Gastrocnemius medialis (tissue), 4 donors: ENCODE measurements around the gene ATG12. TPM values are rescaled to one million over a fixed set of nuclear protein-coding genes. Genes with fewer than 3 reads are reported as not detected.

Source experiments
- ATAC-seq, 2 donors: fragments of 150-250 bp; one replicate each; pipeline ENCODE4 v1.9.1; 2016
- DNase-seq, 2 donors: peaks; one replicate each; pipeline ENCODE4 v3.0.0-alpha.2; 2019
- H3K27ac ChIP-seq, 4 donors: fragments of 200-600 bp; sonication (generic); 1 replicate in 1 of 4; 2 replicates in 3 of 4; pipeline ENCODE4 v1.5.1; 2016 to 2018; ENCODE audit warnings: mild to moderate bottlenecking in 2 of 4, moderate library complexity in 1 of 4
- H3K27me3 ChIP-seq, 3 donors: fragments of 200-600 bp; sonication (generic) in 2 of 3; 1 replicate in 1 of 3; 2 replicates in 2 of 3; pipeline versions ENCODE4 v1.5.1 to v1.6.0; 2016 to 2019; ENCODE audit warnings: mild to moderate bottlenecking in 1 of 3, moderate library complexity in 1 of 3
- H3K36me3 ChIP-seq, 2 donors: fragments of 200-600 bp; sonication (generic) in 1 of 2; one replicate each; pipeline ENCODE4 v1.5.1; 2017 to 2018
- H3K4me1 ChIP-seq, 2 donors: fragments of 200-600 bp; sonication (generic) in 1 of 2; one replicate each; pipeline ENCODE4 v1.5.1; 2016 to 2017; ENCODE audit warnings: mild to moderate bottlenecking in 2 of 2
- H3K4me3 ChIP-seq, 4 donors: fragments of 200-600 bp; sonication (generic) in 3 of 4; 1 replicate in 1 of 4; 2 replicates in 3 of 4; pipeline ENCODE4 v1.5.1; 2016 to 2019; ENCODE audit warnings: mild to moderate bottlenecking in 2 of 4
- H3K9me3 ChIP-seq, 3 donors: fragments of 200-600 bp; sonication (generic) in 2 of 3; 1 replicate in 1 of 3; 2 replicates in 2 of 3; pipeline ENCODE4 v1.5.1; 2016 to 2019
- POLR2A ChIP-seq, 2 donors: fragments of 450-650 bp; IDR thresholded peaks; one replicate each; pipeline ENCODE4 v1.6.1; 2017; ENCODE audit warnings: antibody characterized with exemption in 2 of 2, mild to moderate bottlenecking in 2 of 2, moderate library complexity in 2 of 2
- in situ Hi-C, 4 donors: fragments of 200-750 bp; cut with MboI; loops; one replicate each; pipeline versions ENCODE4 v1.15.0 to v1.8.0; 2017; ENCODE audit warnings: low sequenced_read_pairs in 4 of 4
- intact Hi-C: fragments of 100-400 bp; cut with DNase I; formaldehyde crosslinking; loops from one replicate; pipeline ENCODE4 v1.15.1; 2023; ENCODE audit warnings: low total_unique reads
- total RNA-seq, 4 donors: library from RNA; depleted of rRNA; stranded (reverse); fragments of >200 nt; gene quantifications; one replicate each; pipeline versions ENCODE4 v1.1.0 to v1.2.3, GENCODE V29; 2016
- TF ChIP-seq, protein P1 (sequence below), 5 experiments: fragments of 450-650 bp in 3 of 5; fragments of 200-600 bp in 2 of 5; sonication (generic) in 2 of 5; IDR thresholded peaks in 4 of 5; conservative IDR thresholded peaks in 1 of 5; 1 replicate in 4 of 5; 2 replicates in 1 of 5; pipeline ENCODE4 v1.5.1; 2016 to 2019; ENCODE audit warnings: antibody characterized with exemption in 5 of 5, mild to moderate bottlenecking in 3 of 5, moderate library complexity in 3 of 5

ATG12 gene
- total RNA-seq, 4 donors from 2014 or later: 10.3 to 35.1 (median 23.6) TPM

DNA sequence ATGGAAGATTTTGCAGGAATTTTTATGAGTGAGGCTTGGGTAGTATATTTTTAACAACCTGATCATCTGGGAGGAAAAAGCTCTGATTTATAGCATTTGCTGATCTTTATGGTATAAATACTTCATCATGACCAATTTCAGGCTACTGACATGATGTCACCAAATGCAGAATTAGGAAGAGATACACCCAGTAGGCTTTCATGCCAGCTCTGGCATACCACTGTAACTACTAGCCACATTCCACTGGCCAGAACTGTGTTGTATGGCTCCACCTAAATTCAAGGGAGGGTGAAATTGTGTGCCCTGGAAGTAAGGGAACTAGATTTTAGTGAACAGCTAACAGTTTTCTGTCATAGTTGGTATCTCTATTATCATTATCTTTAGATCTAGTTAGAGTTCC is 18.0 kb upstream of the ATG12 start:
- Histone ChIP-seq H3K27me3 (no peaks in the 10 kb centered on the region), H3K9me3 (no peaks in the 10 kb centered on the region), H3K27ac (no peak overlapping the region), H3K36me3 (no peaks in the 10 kb centered on the region), H3K4me3 (no peak overlapping the region), H3K4me1 (peaks cover 32 to 35% of the 10 kb centered on the region in 2 donors)
- ATAC-seq: no peak
- no peak for DNase-seq
- intact Hi-C loops: no loop called here
- in situ Hi-C loops: loop anchor here in 1 of 4 donors (25.0 kb wide), 1 partner anchor 547 kb away; no protein-coding TSS in a partner anchor
- no peak for TF ChIP-seq POLR2A (IDR thresholded peaks at IDR 0.05)
- TF ChIP-seq, protein P1, sequence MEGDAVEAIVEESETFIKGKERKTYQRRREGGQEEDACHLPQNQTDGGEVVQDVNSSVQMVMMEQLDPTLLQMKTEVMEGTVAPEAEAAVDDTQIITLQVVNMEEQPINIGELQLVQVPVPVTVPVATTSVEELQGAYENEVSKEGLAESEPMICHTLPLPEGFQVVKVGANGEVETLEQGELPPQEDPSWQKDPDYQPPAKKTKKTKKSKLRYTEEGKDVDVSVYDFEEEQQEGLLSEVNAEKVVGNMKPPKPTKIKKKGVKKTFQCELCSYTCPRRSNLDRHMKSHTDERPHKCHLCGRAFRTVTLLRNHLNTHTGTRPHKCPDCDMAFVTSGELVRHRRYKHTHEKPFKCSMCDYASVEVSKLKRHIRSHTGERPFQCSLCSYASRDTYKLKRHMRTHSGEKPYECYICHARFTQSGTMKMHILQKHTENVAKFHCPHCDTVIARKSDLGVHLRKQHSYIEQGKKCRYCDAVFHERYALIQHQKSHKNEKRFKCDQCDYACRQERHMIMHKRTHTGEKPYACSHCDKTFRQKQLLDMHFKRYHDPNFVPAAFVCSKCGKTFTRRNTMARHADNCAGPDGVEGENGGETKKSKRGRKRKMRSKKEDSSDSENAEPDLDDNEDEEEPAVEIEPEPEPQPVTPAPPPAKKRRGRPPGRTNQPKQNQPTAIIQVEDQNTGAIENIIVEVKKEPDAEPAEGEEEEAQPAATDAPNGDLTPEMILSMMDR (IDR thresholded peaks at IDR 0.05 in 4 of 5, conservative IDR thresholded peaks at IDR 0.05 in 1 of 5): no peak

DNA sequence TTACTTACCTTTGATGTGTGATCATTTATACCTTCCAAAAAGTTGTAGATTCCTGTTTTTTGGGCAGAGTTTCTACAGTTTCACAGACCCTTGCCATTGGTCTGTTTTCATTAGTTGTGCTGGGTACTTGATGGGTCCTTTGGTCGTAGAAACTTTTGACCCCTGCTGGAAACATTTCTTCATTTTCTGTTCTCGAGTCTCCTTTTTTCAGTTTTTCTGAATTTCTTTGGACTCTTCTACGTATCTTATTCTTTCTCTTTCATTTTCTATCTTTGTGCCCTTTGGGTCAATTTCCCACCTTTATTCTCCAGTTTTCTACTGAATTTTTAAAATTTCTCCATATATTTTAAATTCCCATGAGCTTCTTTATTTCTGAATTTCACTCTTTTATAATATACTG is 17.0 kb upstream of the ATG12 start:
- TF ChIP-seq, protein P1 (IDR thresholded peaks at IDR 0.05 in 4 of 5, conservative IDR thresholded peaks at IDR 0.05 in 1 of 5): no peak
- TF ChIP-seq POLR2A (IDR thresholded peaks at IDR 0.05): no peak
- Histone ChIP-seq H3K36me3 (no peaks in the 10 kb centered on the region), H3K9me3 (peaks cover 0 to 7% (median 0%) of the 10 kb centered on the region in 3 donors), H3K27me3 (no peaks in the 10 kb centered on the region), H3K4me3 (no peak overlapping the region), H3K27ac (no peak overlapping the region), H3K4me1 (peaks cover 32 to 35% of the 10 kb centered on the region in 2 donors)
- intact Hi-C loops (no loop called here), in situ Hi-C loops (loop anchor here in 1 of 4 donors (25.0 kb wide), 1 partner anchor 546 kb away; no protein-coding TSS in a partner anchor)
- DNase-seq: no peak
- ATAC-seq: no peak

DNA sequence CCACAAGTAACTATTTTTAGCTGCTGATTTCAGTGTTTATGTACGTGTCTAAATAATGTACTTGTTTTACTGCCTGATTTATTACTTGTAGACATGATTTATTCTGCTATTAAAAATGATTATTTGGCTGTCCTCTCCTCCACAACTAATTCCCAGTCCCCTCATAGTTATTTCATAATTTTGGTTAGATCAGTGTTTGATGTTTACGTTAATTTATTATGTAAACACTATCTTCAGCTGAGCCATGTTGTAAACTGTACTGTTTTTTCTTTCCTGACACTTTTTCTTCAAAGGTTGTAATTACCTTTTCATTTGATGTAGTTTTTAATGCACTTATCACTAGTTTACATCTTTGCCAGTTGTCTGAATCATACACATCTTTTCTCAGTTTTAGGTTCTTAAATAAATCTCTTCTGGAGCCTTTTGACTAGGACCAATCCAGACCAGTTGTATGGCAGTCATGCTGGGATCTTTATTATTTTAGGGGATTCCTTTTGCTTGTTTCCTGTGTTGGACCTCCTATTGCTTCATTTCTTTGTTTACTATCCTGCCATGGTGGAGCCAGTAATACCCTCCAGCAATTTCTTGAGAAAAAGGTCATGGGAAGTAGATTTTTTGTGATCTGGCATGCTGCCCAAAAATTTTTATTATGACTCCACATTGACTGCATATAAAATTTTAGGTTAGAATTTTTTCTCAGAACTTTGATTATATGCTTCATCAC is 16.4 kb upstream of the ATG12 start:
- intact Hi-C loops: loop anchor here (2.0 kb wide), 1 partner anchor 15 kb away; no protein-coding TSS in a partner anchor
- TF ChIP-seq, protein P1 (IDR thresholded peaks at IDR 0.05 in 4 of 5, conservative IDR thresholded peaks at IDR 0.05 in 1 of 5): no peak
- TF ChIP-seq POLR2A (IDR thresholded peaks at IDR 0.05): no peak
- no peak overlapping the region for H3K27ac ChIP-seq
- in situ Hi-C loops: loop anchor here in 1 of 4 donors (25.0 kb wide), 1 partner anchor 545 kb away; no protein-coding TSS in a partner anchor
- H3K4me3 ChIP-seq: no peak overlapping the region
- peaks cover 0 to 9% (median 0%) of the 10 kb centered on the region in 3 donors for H3K9me3 ChIP-seq
- no peaks in the 10 kb centered on the region for H3K27me3 ChIP-seq
- ATAC-seq (peak in 1 of 2 donors; percentile 38), DNase-seq (no peak)
- H3K36me3 ChIP-seq: no peaks in the 10 kb centered on the region
- peaks cover 32 to 35% of the 10 kb centered on the region in 2 donors for H3K4me1 ChIP-seq

DNA sequence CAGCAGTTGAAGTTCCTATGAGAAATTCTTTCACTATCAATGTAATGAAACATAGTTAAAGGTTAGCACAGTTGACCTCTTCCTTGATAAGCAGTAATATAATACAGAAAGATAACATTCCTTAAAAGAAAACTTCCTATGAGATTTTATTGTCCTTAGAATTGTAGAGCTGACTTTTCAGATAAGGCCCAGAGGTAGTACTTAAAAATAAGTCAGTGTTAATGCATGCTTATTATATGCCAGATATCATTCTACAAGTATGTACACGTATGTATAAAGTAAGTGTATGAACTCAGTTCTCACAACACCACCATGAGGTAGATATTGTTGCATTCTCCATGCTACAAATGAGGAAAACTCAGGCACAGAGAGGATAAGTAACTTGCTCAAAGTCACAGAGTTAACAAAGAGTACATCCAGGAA is 15.7 kb upstream of the ATG12 start:
- in situ Hi-C loops (loop anchor here in 1 of 4 donors (25.0 kb wide), 1 partner anchor 545 kb away; no protein-coding TSS in a partner anchor), intact Hi-C loops (loop anchor here (2.0 kb wide), 1 partner anchor 14 kb away; no protein-coding TSS in a partner anchor)
- no peak overlapping the region for H3K4me3 ChIP-seq
- peaks cover 0 to 9% (median 0%) of the 10 kb centered on the region in 3 donors for H3K9me3 ChIP-seq
- no peak for TF ChIP-seq POLR2A (IDR thresholded peaks at IDR 0.05)
- TF ChIP-seq, protein P1 (IDR thresholded peaks at IDR 0.05 in 4 of 5, conservative IDR thresholded peaks at IDR 0.05 in 1 of 5): no peak
- no peak overlapping the region for H3K27ac ChIP-seq
- H3K27me3 ChIP-seq: no peaks in the 10 kb centered on the region
- no peak for ATAC-seq
- H3K4me1 ChIP-seq: peaks cover 32 to 36% of the 10 kb centered on the region in 2 donors
- H3K36me3 ChIP-seq: no peaks in the 10 kb centered on the region
- no peak for DNase-seq
